Gastrocnemius medialis (tissue), 4 donors: ENCODE results near the gene WDR4.

Experiments
- POLR2A ChIP-seq, 2 donors: fragments of 450-650 bp; IDR thresholded peaks; one replicate each; pipeline ENCODE4 v1.6.1; 2017; ENCODE audit warnings: antibody characterized with exemption in 2 of 2, mild to moderate bottlenecking in 2 of 2, moderate library complexity in 2 of 2
- TF ChIP-seq, protein P1 (sequence below), 5 experiments: fragments of 450-650 bp in 3 of 5; fragments of 200-600 bp in 2 of 5; sonication (generic) in 2 of 5; IDR thresholded peaks in 4 of 5; conservative IDR thresholded peaks in 1 of 5; 1 replicate in 4 of 5; 2 replicates in 1 of 5; pipeline ENCODE4 v1.5.1; 2016 to 2019; ENCODE audit warnings: antibody characterized with exemption in 5 of 5, mild to moderate bottlenecking in 3 of 5, moderate library complexity in 3 of 5

DNA sequence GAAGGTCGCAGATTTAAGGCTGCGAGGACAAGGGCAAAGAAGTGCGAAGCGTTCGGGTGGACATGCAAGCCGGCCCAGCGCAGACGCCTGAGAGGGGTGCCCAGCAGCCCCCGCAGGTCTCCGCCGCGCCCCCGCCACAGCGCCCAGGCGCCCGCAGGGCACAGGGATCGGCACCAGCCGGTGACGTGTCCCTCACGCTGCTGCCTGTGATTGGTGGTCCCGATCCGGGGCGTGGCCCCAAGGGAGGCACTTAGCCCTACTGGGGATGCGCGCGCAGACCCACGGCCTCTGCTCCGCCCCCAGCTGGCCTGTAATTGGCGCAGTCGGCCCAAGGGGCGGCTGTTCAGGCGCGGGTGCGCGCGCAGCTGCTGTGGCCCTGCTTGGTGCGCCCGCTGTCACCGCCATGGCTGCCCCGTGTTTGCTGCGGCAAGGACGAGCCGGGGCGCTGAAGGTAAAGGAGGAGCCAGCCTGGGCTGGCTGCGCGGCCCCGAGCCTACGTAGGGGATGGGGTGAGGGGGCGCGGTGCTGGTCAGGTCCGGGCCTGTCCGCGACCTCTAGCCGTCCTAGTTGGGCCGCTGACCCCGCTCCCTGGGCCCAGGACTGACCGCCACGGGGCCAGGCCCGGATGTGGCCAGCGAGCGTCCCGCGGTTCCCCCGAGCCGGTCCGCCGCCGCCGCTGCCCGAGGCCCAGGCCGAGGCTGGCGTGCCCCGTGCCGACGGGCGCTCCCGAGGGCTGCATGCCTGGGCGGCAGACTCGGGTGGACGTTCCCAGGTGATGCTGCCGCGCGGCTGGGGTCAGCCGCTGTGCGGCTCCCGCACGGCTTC, 13.8 kb upstream of the WDR4 start, which contains the start of gene NDUFV3:
- TF ChIP-seq POLR2A (IDR thresholded peaks at IDR 0.05) = peak; percentile 96 to 98
- TF ChIP-seq, protein P1, sequence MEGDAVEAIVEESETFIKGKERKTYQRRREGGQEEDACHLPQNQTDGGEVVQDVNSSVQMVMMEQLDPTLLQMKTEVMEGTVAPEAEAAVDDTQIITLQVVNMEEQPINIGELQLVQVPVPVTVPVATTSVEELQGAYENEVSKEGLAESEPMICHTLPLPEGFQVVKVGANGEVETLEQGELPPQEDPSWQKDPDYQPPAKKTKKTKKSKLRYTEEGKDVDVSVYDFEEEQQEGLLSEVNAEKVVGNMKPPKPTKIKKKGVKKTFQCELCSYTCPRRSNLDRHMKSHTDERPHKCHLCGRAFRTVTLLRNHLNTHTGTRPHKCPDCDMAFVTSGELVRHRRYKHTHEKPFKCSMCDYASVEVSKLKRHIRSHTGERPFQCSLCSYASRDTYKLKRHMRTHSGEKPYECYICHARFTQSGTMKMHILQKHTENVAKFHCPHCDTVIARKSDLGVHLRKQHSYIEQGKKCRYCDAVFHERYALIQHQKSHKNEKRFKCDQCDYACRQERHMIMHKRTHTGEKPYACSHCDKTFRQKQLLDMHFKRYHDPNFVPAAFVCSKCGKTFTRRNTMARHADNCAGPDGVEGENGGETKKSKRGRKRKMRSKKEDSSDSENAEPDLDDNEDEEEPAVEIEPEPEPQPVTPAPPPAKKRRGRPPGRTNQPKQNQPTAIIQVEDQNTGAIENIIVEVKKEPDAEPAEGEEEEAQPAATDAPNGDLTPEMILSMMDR (IDR thresholded peaks at IDR 0.05 in 4 of 5, conservative IDR thresholded peaks at IDR 0.05 in 1 of 5) = peak in 1 of 5 experiments; percentile 10
